ENCODE data around the gene DPYD.

DNA sequence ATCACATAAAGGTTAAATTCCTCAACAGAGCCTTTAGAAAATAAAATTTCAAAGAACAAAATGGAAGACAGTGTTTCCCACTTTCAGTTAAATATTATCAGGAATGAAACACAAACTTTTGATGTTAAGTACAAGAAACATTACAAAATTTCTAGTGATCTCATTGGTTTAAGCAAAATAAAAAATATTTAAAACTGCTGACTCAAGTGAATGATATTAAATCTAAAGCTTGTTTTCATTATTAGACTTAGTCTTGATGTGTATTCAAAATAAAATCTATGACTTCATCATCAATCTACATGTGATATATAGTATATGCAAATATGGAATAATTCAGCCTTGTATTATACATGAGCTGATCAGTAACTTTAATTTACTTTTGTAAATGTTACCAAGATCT is 614.3 kb downstream of the DPYD start:
- TF ChIP-seq, protein P1, sequence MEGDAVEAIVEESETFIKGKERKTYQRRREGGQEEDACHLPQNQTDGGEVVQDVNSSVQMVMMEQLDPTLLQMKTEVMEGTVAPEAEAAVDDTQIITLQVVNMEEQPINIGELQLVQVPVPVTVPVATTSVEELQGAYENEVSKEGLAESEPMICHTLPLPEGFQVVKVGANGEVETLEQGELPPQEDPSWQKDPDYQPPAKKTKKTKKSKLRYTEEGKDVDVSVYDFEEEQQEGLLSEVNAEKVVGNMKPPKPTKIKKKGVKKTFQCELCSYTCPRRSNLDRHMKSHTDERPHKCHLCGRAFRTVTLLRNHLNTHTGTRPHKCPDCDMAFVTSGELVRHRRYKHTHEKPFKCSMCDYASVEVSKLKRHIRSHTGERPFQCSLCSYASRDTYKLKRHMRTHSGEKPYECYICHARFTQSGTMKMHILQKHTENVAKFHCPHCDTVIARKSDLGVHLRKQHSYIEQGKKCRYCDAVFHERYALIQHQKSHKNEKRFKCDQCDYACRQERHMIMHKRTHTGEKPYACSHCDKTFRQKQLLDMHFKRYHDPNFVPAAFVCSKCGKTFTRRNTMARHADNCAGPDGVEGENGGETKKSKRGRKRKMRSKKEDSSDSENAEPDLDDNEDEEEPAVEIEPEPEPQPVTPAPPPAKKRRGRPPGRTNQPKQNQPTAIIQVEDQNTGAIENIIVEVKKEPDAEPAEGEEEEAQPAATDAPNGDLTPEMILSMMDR (conservative IDR thresholded peaks at IDR 0.05; ENCODE audit: low read length), result no peak
- no peak for TF ChIP-seq EZH2phosphoT487 (IDR thresholded peaks at IDR 0.05; ENCODE audit: borderline replicate concordance)

Data from Loucy (cell line).